Ascending aorta (tissue), 2 donors: ENCODE results near the gene RAI14. TPM values are rescaled to one million over a fixed set of nuclear protein-coding genes. Genes with fewer than 3 reads are reported as not detected.

Experiments
- DNase-seq, 2 donors: peaks; one replicate each; pipeline ENCODE4 v3.0.0-alpha.2; 2019; ENCODE audit warnings: low spot score in 2 of 2
- H3K27ac ChIP-seq, 2 donors: fragments of 200-600 bp; sonication (generic); one replicate each; pipeline ENCODE4 v1.5.1; 2016 to 2017; ENCODE audit warnings: mild to moderate bottlenecking in 1 of 2
- H3K27me3 ChIP-seq: fragments of 200-600 bp; sonication (generic); one replicate; pipeline ENCODE4 v1.5.1; 2017
- H3K36me3 ChIP-seq, 2 donors: fragments of 200-600 bp; sonication (generic); one replicate each; pipeline ENCODE4 v1.5.1; 2016
- H3K4me1 ChIP-seq, 2 donors: fragments of 200-600 bp; sonication (generic); one replicate each; pipeline ENCODE4 v1.5.1; 2016 to 2017; ENCODE audit warnings: mild to moderate bottlenecking in 1 of 2
- H3K4me3 ChIP-seq, 2 donors: fragments of 200-600 bp; sonication (generic); one replicate each; pipeline ENCODE4 v1.5.1; 2016 to 2017; ENCODE audit warnings: mild to moderate bottlenecking in 1 of 2
- H3K9me3 ChIP-seq, 2 donors: fragments of 200-600 bp; sonication (generic); one replicate each; pipeline ENCODE4 v1.5.1; 2016
- intact Hi-C: fragments of 100-400 bp; cut with DNase I; formaldehyde crosslinking; loops from one replicate; pipeline ENCODE4 v1.15.1; 2023
- total RNA-seq: library from RNA; depleted of rRNA; stranded (reverse); fragments of >200 nt; gene quantifications from one replicate; pipeline ENCODE4 v1.1.0, GENCODE V29; 2016
- TF ChIP-seq, protein P1 (sequence below), 3 experiments: fragments of 200-600 bp in 2 of 3; fragments of 450-650 bp in 1 of 3; sonication (generic) in 2 of 3; IDR thresholded peaks; one replicate each; pipeline ENCODE4 v1.5.1; 2016 to 2019; ENCODE audit warnings: antibody characterized with exemption in 3 of 3, mild to moderate bottlenecking in 1 of 3, moderate library complexity in 1 of 3

Gene RAI14
- total RNA-seq, 1 donor from 2014 or later, result 134 TPM

DNA sequence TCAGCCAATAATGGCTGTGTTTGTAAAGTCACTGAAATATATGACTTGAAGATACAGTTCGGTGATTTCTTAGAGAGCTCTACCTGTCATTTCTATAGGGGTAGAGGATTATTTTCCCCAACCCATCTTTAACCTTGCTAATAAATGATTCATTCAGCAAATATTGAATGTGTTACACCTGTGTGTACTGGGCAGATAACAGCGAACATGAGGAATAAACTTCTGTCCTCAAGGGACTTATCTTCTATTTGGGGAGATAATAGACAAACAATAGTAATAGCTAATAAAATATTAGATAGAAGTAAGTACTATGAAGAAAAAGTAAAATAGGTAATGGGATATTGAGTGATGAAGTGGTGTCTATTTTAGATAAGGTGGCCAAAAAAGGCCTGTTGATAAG, 192.1 kb downstream of the RAI14 start:
- TF ChIP-seq, protein P1, sequence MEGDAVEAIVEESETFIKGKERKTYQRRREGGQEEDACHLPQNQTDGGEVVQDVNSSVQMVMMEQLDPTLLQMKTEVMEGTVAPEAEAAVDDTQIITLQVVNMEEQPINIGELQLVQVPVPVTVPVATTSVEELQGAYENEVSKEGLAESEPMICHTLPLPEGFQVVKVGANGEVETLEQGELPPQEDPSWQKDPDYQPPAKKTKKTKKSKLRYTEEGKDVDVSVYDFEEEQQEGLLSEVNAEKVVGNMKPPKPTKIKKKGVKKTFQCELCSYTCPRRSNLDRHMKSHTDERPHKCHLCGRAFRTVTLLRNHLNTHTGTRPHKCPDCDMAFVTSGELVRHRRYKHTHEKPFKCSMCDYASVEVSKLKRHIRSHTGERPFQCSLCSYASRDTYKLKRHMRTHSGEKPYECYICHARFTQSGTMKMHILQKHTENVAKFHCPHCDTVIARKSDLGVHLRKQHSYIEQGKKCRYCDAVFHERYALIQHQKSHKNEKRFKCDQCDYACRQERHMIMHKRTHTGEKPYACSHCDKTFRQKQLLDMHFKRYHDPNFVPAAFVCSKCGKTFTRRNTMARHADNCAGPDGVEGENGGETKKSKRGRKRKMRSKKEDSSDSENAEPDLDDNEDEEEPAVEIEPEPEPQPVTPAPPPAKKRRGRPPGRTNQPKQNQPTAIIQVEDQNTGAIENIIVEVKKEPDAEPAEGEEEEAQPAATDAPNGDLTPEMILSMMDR (IDR thresholded peaks at IDR 0.05), result no peak
- no peaks in the 10 kb centered on the region for H3K27me3 ChIP-seq
- intact Hi-C loops, result no loop called here
- H3K36me3 ChIP-seq, result no peaks in the 10 kb centered on the region
- H3K4me1 ChIP-seq, result no peaks in the 10 kb centered on the region
- no peaks in the 10 kb centered on the region for H3K9me3 ChIP-seq
- no peak overlapping the region for H3K4me3 ChIP-seq
- H3K27ac ChIP-seq, result no peak overlapping the region
- no peak for DNase-seq

DNA sequence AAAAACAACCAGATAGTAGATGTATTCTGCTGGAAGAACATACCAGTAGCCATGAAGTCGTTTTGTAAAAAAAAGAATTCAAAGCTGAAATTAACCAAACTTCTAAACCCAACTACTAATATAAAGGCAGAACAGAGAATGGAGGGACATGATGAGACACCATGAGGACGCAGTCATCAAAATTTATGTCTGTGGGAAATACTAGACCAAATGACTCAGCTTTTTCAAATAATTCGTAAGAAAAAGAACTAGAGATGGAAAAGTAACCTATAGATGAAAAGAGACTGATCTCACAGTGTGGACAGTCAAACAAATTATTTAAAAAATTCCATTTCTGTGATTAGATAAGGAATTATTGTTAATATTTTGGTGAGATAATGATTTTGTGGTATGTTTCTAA, 193.1 kb downstream of the RAI14 start:
- no peaks in the 10 kb centered on the region for H3K9me3 ChIP-seq
- H3K4me1 ChIP-seq, result no peaks in the 10 kb centered on the region
- TF ChIP-seq, protein P1 (IDR thresholded peaks at IDR 0.05), result no peak
- DNase-seq, result no peak
- H3K27ac ChIP-seq, result no peak overlapping the region
- H3K36me3 ChIP-seq, result no peaks in the 10 kb centered on the region
- intact Hi-C loops, result no loop called here
- H3K27me3 ChIP-seq, result no peaks in the 10 kb centered on the region
- H3K4me3 ChIP-seq, result no peak overlapping the region

DNA sequence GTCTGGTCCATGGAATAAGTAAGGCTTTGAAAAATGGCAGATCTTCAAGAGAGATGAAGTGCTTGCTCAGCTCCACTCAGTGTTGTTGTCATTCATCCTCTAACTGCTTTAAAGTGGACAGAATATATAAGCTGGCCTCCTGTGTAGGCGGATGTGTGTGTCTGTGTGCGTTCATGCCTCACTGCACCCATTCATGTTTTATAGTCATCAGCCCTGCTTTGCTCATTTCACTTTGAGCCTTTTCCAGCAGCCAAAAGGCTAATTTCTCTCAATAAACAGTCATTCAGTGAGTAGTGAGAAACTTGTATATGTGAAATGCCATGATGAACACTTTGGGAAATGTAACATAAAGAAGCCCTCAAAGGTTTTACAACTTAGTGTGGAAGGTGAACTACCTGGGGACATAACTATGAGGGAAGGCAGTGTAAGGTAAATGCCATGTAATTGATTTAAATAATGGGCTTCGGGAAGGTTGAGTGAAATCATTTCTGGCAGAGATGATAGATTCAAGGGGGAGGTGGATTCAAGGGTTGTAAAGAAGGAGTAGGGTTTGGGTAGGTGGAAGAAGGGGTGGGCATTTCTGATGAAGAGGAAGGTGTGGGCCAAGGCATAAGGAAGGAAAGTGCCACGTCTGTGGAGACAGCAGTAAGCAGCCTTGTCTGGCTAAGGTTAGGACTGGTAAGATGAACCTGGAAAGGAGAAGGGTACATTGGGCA, 198.5 kb downstream of the RAI14 start:
- DNase-seq, result no peak
- no peak overlapping the region for H3K27ac ChIP-seq
- no peaks in the 10 kb centered on the region for H3K36me3 ChIP-seq
- no peak overlapping the region for H3K4me3 ChIP-seq
- intact Hi-C loops, result no loop called here
- TF ChIP-seq, protein P1 (IDR thresholded peaks at IDR 0.05), result no peak
- H3K27me3 ChIP-seq, result no peaks in the 10 kb centered on the region
- peaks cover 3 to 25% of the 10 kb centered on the region in 2 donors for H3K4me1 ChIP-seq
- H3K9me3 ChIP-seq, result no peaks in the 10 kb centered on the region

DNA sequence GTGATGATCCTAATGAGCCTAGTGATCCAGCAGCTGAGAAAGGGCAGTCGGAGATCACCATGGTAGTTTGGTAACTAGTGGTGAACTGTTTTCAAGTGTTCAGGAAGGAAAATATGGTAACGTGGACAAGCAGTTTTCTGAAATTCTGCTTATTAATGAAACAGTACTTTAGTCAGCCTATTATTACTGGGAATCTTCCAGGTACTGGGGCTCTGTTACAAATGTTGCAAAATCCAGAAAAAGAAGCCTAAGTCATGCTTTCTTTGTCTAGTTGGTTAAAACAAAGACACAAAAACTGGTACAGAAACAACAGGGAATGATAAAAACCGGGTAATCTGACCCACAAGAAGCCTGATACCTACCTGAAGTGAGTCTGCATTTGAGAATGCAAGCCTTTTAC, 201.0 kb downstream of the RAI14 start:
- Histone ChIP-seq H3K9me3 (no peaks in the 10 kb centered on the region), H3K27ac (peak overlapping the region; percentile 44 to 57), H3K4me1 (peaks cover 3 to 25% of the 10 kb centered on the region in 2 donors), H3K4me3 (no peak overlapping the region), H3K36me3 (no peaks in the 10 kb centered on the region), H3K27me3 (no peaks in the 10 kb centered on the region)
- intact Hi-C loops, result no loop called here
- no peak for DNase-seq
- TF ChIP-seq, protein P1 (IDR thresholded peaks at IDR 0.05), result no peak

DNA sequence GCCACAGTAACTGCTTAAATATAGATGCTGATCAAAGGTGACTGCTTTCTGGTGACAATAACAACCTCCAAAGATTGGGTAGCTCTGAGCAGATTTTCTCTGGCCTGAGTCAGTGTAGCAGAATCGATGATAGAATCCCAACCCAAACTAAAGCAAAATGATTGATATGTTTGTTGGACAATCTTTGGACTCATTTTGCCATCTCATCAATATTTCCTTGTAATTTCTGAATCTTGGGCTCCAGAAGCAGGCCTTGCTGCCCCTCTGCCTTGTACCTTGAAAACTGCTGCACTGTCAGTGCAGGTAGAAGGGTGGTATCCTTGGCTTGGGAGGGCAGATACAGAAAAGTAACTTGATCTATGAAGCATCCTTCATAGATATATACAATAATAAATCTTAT, 201.8 kb downstream of the RAI14 start:
- H3K27ac ChIP-seq, result peak overlapping the region; percentile 44 to 57
- TF ChIP-seq, protein P1 (IDR thresholded peaks at IDR 0.05), result no peak
- no peak for DNase-seq
- H3K27me3 ChIP-seq, result no peaks in the 10 kb centered on the region
- no peak overlapping the region for H3K4me3 ChIP-seq
- intact Hi-C loops, result no loop called here
- H3K9me3 ChIP-seq, result no peaks in the 10 kb centered on the region
- H3K4me1 ChIP-seq, result peaks cover 3 to 25% of the 10 kb centered on the region in 2 donors
- no peaks in the 10 kb centered on the region for H3K36me3 ChIP-seq
